ENCODE results near the gene BMAL1.
"Not testable (repeated sequence)": the region's sequence is repeated elsewhere in the genome, so short reads cannot be mapped to it uniquely, and the experiment has no call there.

BMAL1 gene

GRCh38 chr11:13277768-13278608 is at the start of gene BMAL1:
BMAL1 (plus strand) TSS chr11:13277790; CDS start chr11:13354309, 76,519 bp downstream.
- DNase-seq (ENCODE audit: low spot score) = peak; percentile 37

GRCh38 chr11:13228572-13228971 is 49.0 kb upstream of the BMAL1 start:
- no peak for DNase-seq (ENCODE audit: low spot score)

- no peak for DNase-seq (ENCODE audit: low spot score)
Observed at GRCh38 chr11:13229136-13229535, 48.5 kb upstream of the BMAL1 start.

GRCh38 chr11:13229711-13230318 is 47.8 kb upstream of the BMAL1 start:
- DNase-seq (ENCODE audit: low spot score) = no peak

DNA sequence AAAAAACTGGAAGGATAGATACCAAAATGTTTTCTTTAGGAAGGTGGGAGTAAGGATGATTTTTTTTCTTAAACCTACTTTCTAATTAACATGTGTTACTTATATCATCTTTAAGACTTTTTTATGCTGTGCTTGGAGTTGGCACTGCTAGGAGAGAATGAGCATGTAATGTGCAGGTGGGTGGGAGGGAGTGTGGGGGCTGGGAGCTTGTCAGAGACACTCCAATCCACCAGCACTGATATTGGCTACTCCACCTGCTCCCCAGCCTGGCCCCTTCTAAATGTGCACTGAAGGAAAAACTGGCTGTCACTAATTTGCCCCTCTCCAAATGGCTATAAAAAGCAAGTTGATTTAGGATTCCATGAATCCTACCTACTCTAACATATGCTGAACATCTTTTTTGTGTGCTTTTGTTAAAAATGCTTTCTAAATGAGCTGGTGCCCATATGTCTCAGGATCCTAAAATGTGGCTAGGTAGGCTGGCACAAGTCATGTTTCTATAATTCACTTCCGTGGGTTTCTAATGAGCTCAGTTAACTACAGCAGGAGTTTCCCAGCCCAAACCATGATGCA is 44.3 kb upstream of the BMAL1 start:
- no peak for DNase-seq (ENCODE audit: low spot score)

- no peak for DNase-seq (ENCODE audit: low spot score)
Observed at GRCh38 chr11:13235895-13236294, 41.7 kb upstream of the BMAL1 start.

DNA sequence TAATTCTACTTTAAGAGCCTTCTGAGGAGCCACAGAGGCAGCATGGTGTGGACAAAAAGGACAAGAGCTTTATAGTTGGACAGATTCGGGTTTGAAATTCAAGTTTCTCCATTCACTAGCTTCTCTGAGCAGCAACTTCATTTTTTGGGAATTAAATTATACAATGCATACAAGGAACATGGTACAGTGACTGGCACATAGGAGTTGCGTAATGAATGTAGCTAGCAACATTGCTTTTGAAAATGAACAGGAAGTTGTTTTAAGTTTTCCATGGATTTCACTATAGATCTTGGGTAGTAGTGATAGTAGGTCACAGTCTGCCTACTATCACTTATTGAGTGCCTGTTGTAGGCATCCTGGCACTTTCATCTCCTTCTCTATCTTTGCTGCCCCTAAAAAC is 41.0 kb upstream of the BMAL1 start:
- DNase-seq (ENCODE audit: low spot score) = no peak

DNA sequence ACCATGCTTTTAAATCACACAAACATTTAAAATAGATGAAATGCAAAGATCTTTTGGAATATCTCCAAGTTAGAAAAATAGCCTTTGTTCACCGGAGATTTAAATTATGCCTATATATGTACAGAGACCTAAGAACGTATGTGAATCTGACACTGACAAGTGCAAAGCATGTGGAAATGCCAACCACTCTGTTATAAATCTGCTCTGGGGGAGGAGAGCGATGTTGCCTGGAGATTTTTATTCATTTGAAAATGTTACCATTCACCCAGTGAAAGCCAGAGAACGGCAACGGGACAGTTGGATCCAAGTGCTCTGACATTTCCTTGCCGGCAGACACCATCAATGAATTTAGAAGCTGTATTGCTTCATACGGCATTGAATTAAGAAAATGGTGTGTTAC is 39.8 kb upstream of the BMAL1 start:
- no peak for DNase-seq (ENCODE audit: low spot score)

- DNase-seq (ENCODE audit: low spot score) = peak; percentile 66
Observed at GRCh38 chr11:13238879-13239514, 38.6 kb upstream of the BMAL1 start.

GRCh38 chr11:13242564-13242963 is 35.0 kb upstream of the BMAL1 start:
- DNase-seq (ENCODE audit: low spot score) = no peak

- DNase-seq (ENCODE audit: low spot score) = no peak
Observed at GRCh38 chr11:13247606-13248296, 29.8 kb upstream of the BMAL1 start.

- DNase-seq (ENCODE audit: low spot score) = no peak
Observed at GRCh38 chr11:13249177-13249576, 28.4 kb upstream of the BMAL1 start.

GRCh38 chr11:13249992-13250391 is 27.6 kb upstream of the BMAL1 start:
- no peak for DNase-seq (ENCODE audit: low spot score)

- DNase-seq (ENCODE audit: low spot score) = no peak
Observed at GRCh38 chr11:13251966-13252365, 25.6 kb upstream of the BMAL1 start.

- DNase-seq (ENCODE audit: low spot score) = no peak
Observed at GRCh38 chr11:13252438-13252837, 25.2 kb upstream of the BMAL1 start.

- DNase-seq (ENCODE audit: low spot score) = no peak
Observed at GRCh38 chr11:13256216-13256615, 21.4 kb upstream of the BMAL1 start.

DNA sequence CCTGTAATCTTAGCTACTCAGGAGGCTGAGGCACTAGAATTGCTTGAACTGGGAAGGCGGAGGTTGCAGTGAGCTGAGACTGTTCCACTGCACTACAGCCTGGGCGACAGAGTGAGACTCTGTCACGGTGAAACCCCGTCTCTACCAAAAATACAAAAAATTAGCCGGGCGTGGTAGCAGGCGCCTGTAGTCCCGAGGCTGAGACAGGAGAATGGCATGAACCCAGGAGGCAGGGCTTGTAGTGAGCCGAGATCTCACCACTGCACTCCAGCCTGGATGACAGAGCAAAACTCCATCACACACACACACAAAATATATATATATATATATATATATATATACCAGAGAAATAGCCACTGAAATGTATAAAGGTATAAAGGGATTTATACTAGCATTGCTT is 19.5 kb upstream of the BMAL1 start:
- DNase-seq (ENCODE audit: low spot score) = not testable (repeated sequence)

- DNase-seq (ENCODE audit: low spot score) = no peak
Observed at GRCh38 chr11:13258855-13259254, 18.7 kb upstream of the BMAL1 start.

DNA sequence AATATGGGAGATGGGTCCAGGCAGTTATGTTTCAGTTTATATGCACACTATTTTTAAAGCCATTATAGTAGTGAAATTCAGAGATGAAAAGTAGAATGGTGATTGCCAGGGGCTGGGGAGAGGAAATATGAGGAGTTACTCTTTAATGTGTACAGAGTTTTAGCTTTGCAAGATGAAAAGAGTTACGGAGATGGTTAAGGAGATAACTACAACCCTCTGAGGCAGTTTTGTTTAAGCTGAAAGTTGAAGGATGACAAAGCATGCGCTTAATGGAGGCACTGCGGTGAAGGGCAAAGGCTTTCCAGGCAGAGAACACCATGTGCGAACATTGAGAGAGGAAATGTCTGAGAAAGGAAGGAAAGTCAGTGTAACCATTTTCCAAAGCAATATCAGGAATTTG is 18.2 kb upstream of the BMAL1 start:
- DNase-seq (ENCODE audit: low spot score) = no peak

DNA sequence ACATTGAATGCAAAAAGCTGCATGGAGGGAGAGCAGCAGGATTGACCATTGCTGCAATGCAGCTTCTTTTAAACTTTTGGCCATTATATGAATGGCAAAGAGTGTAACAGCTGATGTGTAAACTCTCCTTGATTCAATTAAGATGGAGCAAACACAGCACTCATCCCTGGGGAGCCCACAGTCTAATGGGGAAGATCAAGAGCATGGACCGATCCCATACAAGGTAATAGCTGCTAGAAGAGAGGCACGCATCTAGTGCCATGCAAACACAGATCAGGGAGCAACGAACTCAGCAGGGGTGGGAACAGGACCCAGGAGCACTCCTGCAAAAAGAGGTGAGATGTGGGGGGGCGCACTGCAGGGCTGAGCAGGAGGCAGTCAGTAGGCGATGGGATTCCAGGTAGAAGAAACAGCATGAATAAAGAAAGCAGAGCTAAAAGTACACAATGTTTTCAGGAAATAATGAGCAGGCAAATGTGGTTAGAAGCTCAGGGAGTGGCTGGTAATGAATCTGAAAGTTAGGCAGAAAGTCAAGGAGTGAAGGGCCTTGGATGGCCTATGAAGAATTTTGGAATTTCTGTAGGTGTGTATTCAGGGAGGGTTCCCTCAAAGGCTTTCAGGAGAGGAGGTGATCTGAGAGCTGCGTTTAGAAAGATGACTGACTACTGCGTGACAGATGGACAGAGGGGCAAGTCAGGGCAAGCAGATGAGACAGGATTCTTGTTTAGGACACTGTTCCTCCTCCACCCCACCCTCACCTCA is 17.2 kb upstream of the BMAL1 start:
- no peak for DNase-seq (ENCODE audit: low spot score)

DNA sequence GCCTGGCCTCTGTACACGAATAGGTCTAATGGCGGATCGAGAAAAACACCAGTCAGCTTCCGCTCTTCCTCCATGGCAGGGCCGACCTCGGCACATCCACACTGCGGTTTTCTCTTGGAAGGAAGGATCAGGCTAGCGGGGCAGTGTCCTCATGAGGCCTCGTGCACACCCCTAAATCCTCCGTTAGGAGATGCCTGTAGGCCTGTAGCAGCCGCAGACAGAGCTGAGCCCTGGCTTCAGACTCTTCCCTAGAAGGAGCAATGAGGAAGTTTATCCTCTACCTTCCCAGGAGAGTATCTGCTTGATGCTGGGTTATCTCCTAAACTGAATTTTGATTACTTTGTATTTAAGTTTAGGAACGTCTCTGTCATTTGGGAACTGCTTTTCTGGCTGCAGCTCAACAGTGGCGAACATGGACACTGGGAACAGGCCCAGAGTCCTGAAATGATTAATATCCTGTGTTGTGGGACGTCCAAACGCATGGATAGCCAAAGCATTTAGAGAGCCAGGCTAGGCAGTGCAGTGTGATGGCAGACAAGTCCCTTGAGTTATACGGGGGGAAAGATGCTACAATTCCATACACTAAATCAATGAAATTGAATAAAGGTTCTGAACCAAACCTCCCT is 16.5 kb upstream of the BMAL1 start:
- DNase-seq (ENCODE audit: low spot score) = no peak

Measured in iPS-NIHi11 (cell line).